Measurements from ENCODE around the gene SPRR1A. TPM values are rescaled to one million over a fixed set of nuclear protein-coding genes. Genes with fewer than 3 reads are reported as not detected.
"Not testable (repeated sequence)": the region's sequence is repeated elsewhere in the genome, so short reads cannot be mapped to it uniquely, and the experiment has no call there.

The SPRR1A gene
- total RNA-seq, 1 experiment from 2014 or later, result not detected

GRCh38 chr1:153000294-153000693, 16.4 kb downstream of the SPRR1A start:
- DNase-seq (ENCODE audit: low read depth, low spot score) (no peak), ATAC-seq (no peak)
- H3K27ac ChIP-seq (ENCODE audit: low read length), result no peak overlapping the region
- H3K9me3 ChIP-seq (ENCODE audit: control insufficient read depth, insufficient read depth, low read depth, low read length), result no peaks in the 10 kb centered on the region
- no peaks in the 10 kb centered on the region for H3K4me1 ChIP-seq (ENCODE audit: control insufficient read depth, insufficient read depth, low read length)
- H3K36me3 ChIP-seq (ENCODE audit: control insufficient read depth, insufficient read depth, low read length), result no peaks in the 10 kb centered on the region
- intact Hi-C loops (cut with micrococcal nuclease; ENCODE audit: unreplicated experiment) (no loop called here), in situ Hi-C loops (cut with HindIII; ENCODE audit: low pct_unique_long_range_greater_than_20kb, low sequenced_read_pairs) (no loop called here)
- TF ChIP-seq REST (IDR thresholded peaks at IDR 0.05; ENCODE audit: insufficient read depth in 1 of 2, low read depth in 2 of 2, low read length in 1 of 2), result no peak
- no peak for TF ChIP-seq POLR2AphosphoS5 (IDR thresholded peaks at IDR 0.05; ENCODE audit: low read depth, low read length)
- no peak for TF ChIP-seq TCF7L2 (IDR thresholded peaks at IDR 0.05; ENCODE audit: low read depth, low read length)
- no peak for TF ChIP-seq SIN3A (IDR thresholded peaks at IDR 0.05; ENCODE audit: borderline replicate concordance, insufficient read depth, low read depth, low read length)
- TF ChIP-seq CTCF (IDR thresholded peaks at IDR 0.05), result no peak
- no peak overlapping the region for H3K4me3 ChIP-seq (ENCODE audit: low read depth in 2 of 2, low read length in 2 of 2)
- CTCF ChIA-PET, result no interaction called here
- H3K27me3 ChIP-seq (ENCODE audit: control insufficient read depth, insufficient read depth, low read length), result no peaks in the 10 kb centered on the region
- no TSS peak for BruUV-seq (replicated peaks)
- POLR2A ChIA-PET, result no interaction called here

- no peak for DNase-seq (ENCODE audit: low read depth, low spot score)
- no peak for TF ChIP-seq SIN3A (IDR thresholded peaks at IDR 0.05; ENCODE audit: borderline replicate concordance, insufficient read depth, low read depth, low read length)
- TF ChIP-seq TCF7L2 (IDR thresholded peaks at IDR 0.05; ENCODE audit: low read depth, low read length), result no peak
- TF ChIP-seq REST (IDR thresholded peaks at IDR 0.05; ENCODE audit: insufficient read depth in 1 of 2, low read depth in 2 of 2, low read length in 1 of 2), result no peak
- no peak for TF ChIP-seq POLR2AphosphoS5 (IDR thresholded peaks at IDR 0.05; ENCODE audit: low read depth, low read length)
- no peak for TF ChIP-seq CTCF (IDR thresholded peaks at IDR 0.05)
- CTCF ChIA-PET, result no interaction called here
- Histone ChIP-seq H3K36me3 (ENCODE audit: control insufficient read depth, insufficient read depth, low read length) (no peaks in the 10 kb centered on the region), H3K27ac (ENCODE audit: low read length) (no peak within 1 kb of the TSS), H3K4me3 (ENCODE audit: low read depth in 2 of 2, low read length in 2 of 2) (no peak within 1 kb of the TSS), H3K4me1 (ENCODE audit: control insufficient read depth, insufficient read depth, low read length) (no peaks in the 10 kb centered on the region), H3K27me3 (ENCODE audit: control insufficient read depth, insufficient read depth, low read length) (no peaks in the 10 kb centered on the region), H3K9me3 (ENCODE audit: control insufficient read depth, insufficient read depth, low read depth, low read length) (no peaks in the 10 kb centered on the region)
- intact Hi-C loops (cut with micrococcal nuclease; ENCODE audit: unreplicated experiment), result no loop called here
- BruUV-seq (replicated peaks), result no TSS peak
- no peak for ATAC-seq
- in situ Hi-C loops (cut with HindIII; ENCODE audit: low pct_unique_long_range_greater_than_20kb, low sequenced_read_pairs), result no loop called here
- POLR2A ChIA-PET, result no interaction called here
Measured at GRCh38 chr1:153001382-153001781, 17.5 kb downstream of the SPRR1A start, which contains the start of gene SPRR3. TSS of gene SPRR3 (plus strand) at chr1:153001749. CDS start at chr1:153003021, 1,272 bp downstream.

- H3K4me3 ChIP-seq (ENCODE audit: low read depth in 2 of 2, low read length in 2 of 2); BruUV-seq (replicated peaks); DNase-seq (ENCODE audit: low read depth, low spot score); POLR2A ChIA-PET; ATAC-seq; H3K27ac ChIP-seq (ENCODE audit: low read length); in situ Hi-C loops (cut with HindIII; ENCODE audit: low pct_unique_long_range_greater_than_20kb, low sequenced_read_pairs); H3K27me3 ChIP-seq (ENCODE audit: control insufficient read depth, insufficient read depth, low read length); H3K4me1 ChIP-seq (ENCODE audit: control insufficient read depth, insufficient read depth, low read length); H3K36me3 ChIP-seq (ENCODE audit: control insufficient read depth, insufficient read depth, low read length); intact Hi-C loops (cut with micrococcal nuclease; ENCODE audit: unreplicated experiment); H3K9me3 ChIP-seq (ENCODE audit: control insufficient read depth, insufficient read depth, low read depth, low read length); CTCF ChIA-PET: not testable (repeated sequence)
Measured at GRCh38 chr1:153011235-153011758, 27.4 kb downstream of the SPRR1A start.

GRCh38 chr1:153021829-153022228, 37.9 kb downstream of the SPRR1A start:
- H3K9me3 ChIP-seq (ENCODE audit: control insufficient read depth, insufficient read depth, low read depth, low read length); H3K4me1 ChIP-seq (ENCODE audit: control insufficient read depth, insufficient read depth, low read length); H3K36me3 ChIP-seq (ENCODE audit: control insufficient read depth, insufficient read depth, low read length); ATAC-seq; H3K4me3 ChIP-seq (ENCODE audit: low read depth in 2 of 2, low read length in 2 of 2); POLR2A ChIA-PET; CTCF ChIA-PET; BruUV-seq (replicated peaks); DNase-seq (ENCODE audit: low read depth, low spot score); H3K27ac ChIP-seq (ENCODE audit: low read length); intact Hi-C loops (cut with micrococcal nuclease; ENCODE audit: unreplicated experiment); in situ Hi-C loops (cut with HindIII; ENCODE audit: low pct_unique_long_range_greater_than_20kb, low sequenced_read_pairs); H3K27me3 ChIP-seq (ENCODE audit: control insufficient read depth, insufficient read depth, low read length): not testable (repeated sequence)
